Measurements from ENCODE around the gene RTL5. TPM values are rescaled to one million over a fixed set of nuclear protein-coding genes. Genes with fewer than 3 reads are reported as not detected.
A peak's percentile ranks its signal among the peaks of the same experiment; 100 is the strongest.

RTL5 gene
- total RNA-seq, 1 donor: 4.6 TPM

DNA sequence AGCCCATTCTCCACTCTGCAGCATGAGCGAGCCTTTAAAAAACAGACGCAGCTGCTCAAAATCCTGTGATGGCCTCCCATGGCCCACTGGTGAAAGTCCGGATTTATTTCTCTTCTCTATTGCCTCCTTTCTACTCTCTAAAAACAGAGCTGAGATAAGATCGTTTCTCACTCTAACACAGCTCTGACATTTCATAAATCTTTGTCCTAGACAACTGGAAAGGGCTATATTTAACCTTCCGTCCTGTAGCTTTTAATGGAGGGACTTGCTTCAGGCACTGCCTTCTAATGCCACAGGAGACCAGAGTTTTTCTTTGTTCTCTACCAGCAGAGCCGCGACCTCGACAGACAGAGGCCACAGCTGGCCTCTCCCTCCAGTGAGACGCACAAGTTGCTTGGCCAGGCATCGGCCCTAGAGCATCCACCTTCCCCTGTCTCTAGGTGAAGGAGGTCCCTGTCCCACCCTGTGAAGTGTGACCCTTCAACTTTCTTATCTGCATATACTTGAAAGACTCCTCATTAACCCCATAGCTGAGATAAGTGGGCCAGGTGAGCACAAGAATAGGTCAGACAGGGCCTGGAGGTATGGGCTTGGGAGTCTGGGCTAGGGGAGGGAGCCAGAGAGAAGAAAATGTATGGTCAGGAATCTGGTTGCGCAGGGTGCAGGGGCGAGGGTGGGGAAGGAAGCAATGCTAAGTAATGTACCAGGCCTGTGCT lies 50.0 kb downstream of the RTL5 start:
- no peak for DNase-seq (ENCODE audit: low read depth in 2 of 3, low spot score in 2 of 3)

DNA sequence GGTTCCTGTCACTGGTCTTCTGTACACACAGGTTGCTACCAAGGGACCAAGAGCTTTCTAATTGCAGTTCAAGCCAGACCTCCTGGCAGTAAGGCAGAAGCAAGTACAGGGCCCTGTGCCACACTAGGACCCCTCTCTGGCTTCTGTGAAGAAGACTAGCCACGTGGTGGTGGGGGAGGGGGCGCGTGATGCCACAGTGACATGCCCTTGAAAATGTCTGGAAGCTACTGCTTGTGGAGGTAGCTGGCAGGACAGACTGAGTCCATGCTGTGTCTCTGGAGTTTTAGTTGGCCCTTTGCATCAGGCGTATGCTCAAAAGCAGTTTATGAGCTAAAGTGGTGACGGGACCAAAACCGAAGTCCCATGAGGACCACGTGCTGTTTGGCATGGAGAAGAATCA lies 50.9 kb downstream of the RTL5 start:
- DNase-seq (ENCODE audit: low read depth in 2 of 3, low spot score in 2 of 3): no peak

DNA sequence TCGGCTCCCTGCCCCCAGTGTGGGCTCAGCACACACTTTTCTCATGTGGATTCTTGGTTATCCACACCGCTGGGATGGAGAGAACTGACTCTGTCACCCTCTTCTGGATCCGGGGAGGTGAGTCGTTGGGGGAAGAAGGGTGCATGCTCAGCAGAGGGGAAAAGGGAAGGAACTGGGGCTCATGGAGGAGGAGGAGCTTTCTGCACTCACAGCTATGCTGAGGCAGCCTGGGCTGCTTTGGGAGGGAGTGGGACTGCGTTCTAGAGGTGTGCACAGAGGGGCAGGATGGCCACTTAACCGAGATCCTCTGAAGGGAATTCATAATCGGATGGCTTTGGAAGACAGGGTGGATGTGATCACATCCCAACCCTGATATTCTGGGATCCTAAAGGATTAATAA lies 51.6 kb downstream of the RTL5 start:
- no peak for DNase-seq (ENCODE audit: low read depth in 2 of 3, low spot score in 2 of 3)

DNA sequence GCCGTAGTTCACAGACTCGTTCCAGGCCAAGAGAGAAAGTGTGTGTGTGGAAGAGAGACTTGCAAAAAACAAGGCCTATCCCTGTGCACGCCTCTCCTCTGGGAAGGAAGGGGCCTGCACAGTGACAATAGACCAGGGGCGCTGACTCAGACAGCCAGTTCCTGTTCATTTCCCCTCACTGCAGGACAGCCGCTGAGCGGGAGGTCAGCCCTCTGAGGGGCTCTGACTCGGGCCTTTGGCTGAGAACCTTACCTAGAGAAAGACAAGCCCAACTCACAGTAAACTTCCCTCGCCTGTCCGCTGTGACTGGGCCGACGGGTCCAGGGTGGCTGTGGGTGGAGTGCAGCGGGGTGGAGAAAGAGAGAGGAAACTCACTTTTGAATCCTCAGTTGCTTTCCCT lies 52.1 kb downstream of the RTL5 start:
- no peak for DNase-seq (ENCODE audit: low read depth in 2 of 3, low spot score in 2 of 3)

DNA sequence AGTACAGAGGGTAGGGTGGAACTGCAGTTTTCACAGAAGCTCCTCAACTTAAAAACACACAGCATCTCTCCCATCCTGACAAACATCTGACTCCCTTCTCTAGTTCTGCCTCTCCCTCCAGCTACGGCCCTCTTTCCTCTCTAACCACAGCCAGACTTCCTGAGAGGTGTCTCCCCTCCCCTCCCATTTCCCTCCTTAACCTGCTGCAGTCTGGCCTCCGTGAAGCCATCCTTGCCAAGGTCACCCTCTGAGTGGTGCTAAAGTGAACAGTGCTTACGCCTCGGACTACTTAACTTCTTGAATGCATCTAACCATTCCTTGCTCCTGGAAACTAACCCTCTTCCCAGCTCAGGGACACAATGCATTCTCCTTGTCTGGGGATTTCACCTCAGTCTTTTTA lies 53.3 kb downstream of the RTL5 start:
- peak in 1 of 3 donors; percentile 22 for DNase-seq (ENCODE audit: low read depth in 2 of 3, low spot score in 2 of 3)

Other genes starting within 250 kb of the RTL5 start
- gene NHSL2, start 221.1 kb downstream of the RTL5 start, total RNA-seq: 14.8 TPM
- gene PIN4, start 49.8 kb upstream of the RTL5 start, total RNA-seq: 1.3 TPM
- gene ERCC6L, start 107.1 kb upstream of the RTL5 start, total RNA-seq: 0.27 TPM
- gene RPS4X, start 145.3 kb upstream of the RTL5 start, total RNA-seq: 1,689 TPM
- gene CITED1, start 174.0 kb upstream of the RTL5 start, total RNA-seq: not detected